Measurements from ENCODE around the gene PLIN3.

- TF ChIP-seq TARDBP (IDR thresholded peaks at IDR 0.05) (no peak), FOXK2 (IDR thresholded peaks at IDR 0.05) (no peak), FOXA1 (IDR thresholded peaks at IDR 0.05) (no peak), ELF4 (IDR thresholded peaks at IDR 0.05) (no peak), SP1 (IDR thresholded peaks at IDR 0.05) (no peak), ZNF384 (IDR thresholded peaks at IDR 0.05) (no peak), BHLHE40 (IDR thresholded peaks at IDR 0.05; ENCODE audit: borderline replicate concordance) (no peak), FOXM1 (IDR thresholded peaks at IDR 0.05; ENCODE audit: borderline replicate concordance) (no peak), LEF1 (IDR thresholded peaks at IDR 0.05; ENCODE audit: borderline replicate concordance) (no peak), SUZ12 (IDR thresholded peaks at IDR 0.05) (no peak), ARNT (IDR thresholded peaks at IDR 0.05) (no peak), PKNOX1 (IDR thresholded peaks at IDR 0.05) (no peak), L3MBTL2 (conservative IDR thresholded peaks at IDR 0.05) (no peak), NFRKB (IDR thresholded peaks at IDR 0.05) (no peak)
Observed at GRCh38 chr19:4829001-4829712, 38.3 kb downstream of the PLIN3 start.

All from HEK293T (cell line).